Measurements from ENCODE around the gene RAB35.
A peak's percentile ranks its signal among the peaks of the same experiment; 100 is the strongest.

The RAB35 gene

GRCh38 chr12:120090206-120090605 lies 26.3 kb downstream of the RAB35 start:
- TF ChIP-seq CTCF (IDR thresholded peaks at IDR 0.05): no peak

- TF ChIP-seq CTCF (IDR thresholded peaks at IDR 0.05): no peak
Measured at GRCh38 chr12:120089796-120090195, 26.8 kb downstream of the RAB35 start.

- no peak for TF ChIP-seq CTCF (IDR thresholded peaks at IDR 0.05)
Measured at GRCh38 chr12:120089105-120089504, 27.4 kb downstream of the RAB35 start.

GRCh38 chr12:120086801-120087621 lies 29.5 kb downstream of the RAB35 start:
- TF ChIP-seq CTCF (IDR thresholded peaks at IDR 0.05): peak; percentile 96

GRCh38 chr12:120085920-120086645 lies 30.5 kb downstream of the RAB35 start:
- TF ChIP-seq CTCF (IDR thresholded peaks at IDR 0.05): no peak

- no peak for TF ChIP-seq CTCF (IDR thresholded peaks at IDR 0.05)
Measured at GRCh38 chr12:120081641-120082040, 34.9 kb downstream of the RAB35 start.

GRCh38 chr12:120079411-120080400 lies 36.8 kb downstream of the RAB35 start:
- no peak for TF ChIP-seq CTCF (IDR thresholded peaks at IDR 0.05)

Measured in LNCAP (cell line).